ENCODE results near the gene CDH8. TPM values are rescaled to one million over a fixed set of nuclear protein-coding genes. Genes with fewer than 3 reads are reported as not detected.

Gene CDH8
- total and polyA plus RNA-seq, 2 donors (not counting 3 experiments of a cell fraction or from before 2014, with no cell fraction given): not detected

GRCh38 chr16:61892531-61892930 lies 143.7 kb downstream of the CDH8 start:
- no peaks in the 10 kb centered on the region for H3K27me3 ChIP-seq (ENCODE audit: control insufficient read depth in 2 of 2, insufficient read depth in 2 of 2, low read length in 2 of 2)
- ChIA-PET POLR2A (no interaction called here), CTCF (no interaction called here)
- BruUV-seq (replicated peaks): no TSS peak
- no peak overlapping the region for H3K4me3 ChIP-seq (replicated peaks in 1 of 3; ENCODE audit: insufficient read depth in 1 of 3, low read depth in 1 of 3, low read length in 3 of 3)
- H3K9me1 ChIP-seq (replicated peaks; ENCODE audit: control insufficient read depth, extremely low read depth, insufficient read depth, low read length): no peaks in the 10 kb centered on the region
- H3K27ac ChIP-seq (ENCODE audit: insufficient read depth, low read depth, low read length): no peak overlapping the region
- intact Hi-C loops (cut with micrococcal nuclease) (no loop called here), dilution Hi-C loops (cut with MboI; ENCODE audit: extremely low pct_ligation_motif_present, low sequenced_read_pairs) (no loop called here)
- no peak overlapping the region for H2AFZ ChIP-seq (ENCODE audit: low read depth, low read length)
- DNase-seq (ENCODE audit: low read depth, low spot score): no peak
- H3K36me3 ChIP-seq (ENCODE audit: control insufficient read depth in 2 of 2, extremely low read depth in 1 of 2, insufficient read depth in 2 of 2, low read length in 2 of 2): no peaks in the 10 kb centered on the region
- no peak overlapping the region for H3K4me2 ChIP-seq (ENCODE audit: insufficient read depth, low read length)
- H3K9ac ChIP-seq (replicated peaks; ENCODE audit: extremely low read depth, insufficient read depth, low read length): no peak overlapping the region
- peaks cover 6% of the 10 kb centered on the region for H3K9me3 ChIP-seq (replicated peaks; ENCODE audit: control insufficient read depth, insufficient read depth, low read length)
- TF ChIP-seq CTCF (IDR thresholded peaks at IDR 0.05; ENCODE audit: extremely low read depth in 1 of 2, insufficient read depth in 1 of 2, low read depth in 1 of 2, low read length in 2 of 2) (no peak), EZH2 (IDR thresholded peaks at IDR 0.05; ENCODE audit: borderline replicate concordance, low read depth, low read length, severe bottlenecking) (no peak), GATA2 (IDR thresholded peaks at IDR 0.05; ENCODE audit: insufficient read depth, insufficient read length, low read depth, low read length) (no peak), FOS (IDR thresholded peaks at IDR 0.05; ENCODE audit: borderline replicate concordance, insufficient read depth, low read length) (no peak), POLR2AphosphoS5 (IDR thresholded peaks at IDR 0.05; ENCODE audit: insufficient read depth, low read depth, low read length) (no peak), POLR2A (IDR thresholded peaks at IDR 0.05; ENCODE audit: low read depth, low read length) (no peak), JUN (IDR thresholded peaks at IDR 0.05; ENCODE audit: borderline replicate concordance, insufficient read depth, insufficient read length, low read depth) (no peak), MYC (IDR thresholded peaks at IDR 0.05; ENCODE audit: low read depth, low read length) (no peak), MAX (IDR thresholded peaks at IDR 0.05; ENCODE audit: insufficient read depth, insufficient read length) (no peak)
- no peak for FAIRE-seq
- no peaks in the 10 kb centered on the region for H3K4me1 ChIP-seq (ENCODE audit: control insufficient read depth, extremely low read depth, insufficient read depth, low read length)
- H3K79me2 ChIP-seq (ENCODE audit: control insufficient read depth, insufficient read depth, low read length): no peaks in the 10 kb centered on the region
- H4K20me1 ChIP-seq (replicated peaks; ENCODE audit: control insufficient read depth, extremely low read depth, insufficient read depth, low read length): no peaks in the 10 kb centered on the region
